Skeletal muscle satellite cell (primary cell): Measurements from ENCODE around the gene SCUBE1.

Experiments used
- H3K27me3 ChIP-seq: 2 replicates; pipeline ENCODE4 v1.7.0; 2013; ENCODE audit warnings: low read length; ENCODE audit not compliant: control insufficient read depth, insufficient read depth
- H3K36me3 ChIP-seq: 2 replicates; pipeline ENCODE4 v1.7.0; 2013; ENCODE audit warnings: mild to moderate bottlenecking, control low read depth, low read length; ENCODE audit not compliant: insufficient read depth
- H3K4me1 ChIP-seq: 2 replicates; pipeline ENCODE4 v1.7.0; 2013; ENCODE audit warnings: low read length; ENCODE audit not compliant: control insufficient read depth, insufficient read depth
- H3K4me2 ChIP-seq: 2 replicates; pipeline ENCODE4 v1.7.0; 2013; ENCODE audit warnings: mild to moderate bottlenecking, low read length
- H3K4me3 ChIP-seq: 2 replicates; pipeline ENCODE4 v1.7.0; 2013; ENCODE audit warnings: low read length
- H3K9ac ChIP-seq: 2 replicates; pipeline ENCODE4 v1.7.0; 2013; ENCODE audit warnings: mild to moderate bottlenecking, low read depth, low read length, moderate library complexity
- H3K9me3 ChIP-seq: replicated peaks from 2 replicates; pipeline ENCODE4 v1.7.0; 2013; ENCODE audit warnings: mild to moderate bottlenecking, control low read depth, low read length

Gene SCUBE1

GRCh38 chr22:43245717-43246116, 97.5 kb downstream of the SCUBE1 start:
- Histone ChIP-seq H3K27me3 (peaks cover 42% of the 10 kb centered on the region), H3K9ac (no peak overlapping the region), H3K9me3 (no peaks in the 10 kb centered on the region), H3K4me2 (no peak overlapping the region), H3K36me3 (no peaks in the 10 kb centered on the region), H3K4me1 (no peaks in the 10 kb centered on the region), H3K4me3 (no peak overlapping the region)

DNA sequence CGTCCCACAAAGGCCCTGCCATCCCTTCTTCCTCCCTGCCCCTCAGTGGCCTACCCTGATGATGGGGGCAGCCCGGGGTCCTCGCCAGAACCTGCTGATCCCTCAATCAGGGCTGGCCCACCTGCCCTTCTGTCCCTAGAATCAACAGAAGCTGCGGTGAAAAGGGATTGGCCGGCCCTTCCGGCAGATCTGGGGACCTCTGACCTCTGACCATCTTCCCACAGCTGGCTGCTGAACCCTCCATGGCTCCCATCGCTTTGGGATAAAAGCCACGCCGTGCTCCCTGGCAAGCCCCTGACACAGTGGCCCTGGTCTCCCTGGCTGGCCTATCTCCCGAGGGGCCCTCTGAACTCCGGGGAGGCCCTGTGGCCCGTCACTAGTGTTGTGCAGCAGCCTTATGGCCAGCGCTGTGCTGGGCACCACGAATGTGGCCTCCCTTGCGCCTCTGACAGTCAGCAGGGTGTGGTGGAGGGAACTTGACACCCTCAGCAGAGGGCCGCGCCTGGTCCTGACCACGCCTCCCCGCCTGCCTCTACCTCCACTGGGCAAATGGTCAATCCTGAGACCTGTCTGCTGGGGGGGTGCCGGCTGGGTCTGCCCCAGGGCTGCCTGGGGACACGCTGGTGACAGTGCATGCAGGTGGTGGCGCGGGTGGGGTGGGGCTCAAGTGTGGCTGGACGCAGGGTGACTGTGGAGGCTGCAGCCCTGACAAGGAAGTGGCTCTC, 98.2 kb downstream of the SCUBE1 start:
- no peak overlapping the region for H3K9ac ChIP-seq
- no peaks in the 10 kb centered on the region for H3K4me1 ChIP-seq
- peaks cover 46% of the 10 kb centered on the region for H3K27me3 ChIP-seq
- no peak overlapping the region for H3K4me3 ChIP-seq
- H3K4me2 ChIP-seq = no peak overlapping the region
- no peaks in the 10 kb centered on the region for H3K36me3 ChIP-seq
- no peaks in the 10 kb centered on the region for H3K9me3 ChIP-seq

- Histone ChIP-seq H3K4me2 (no peak overlapping the region), H3K4me1 (no peaks in the 10 kb centered on the region), H3K9ac (no peak overlapping the region), H3K36me3 (no peaks in the 10 kb centered on the region), H3K27me3 (peaks cover 49% of the 10 kb centered on the region), H3K9me3 (no peaks in the 10 kb centered on the region), H3K4me3 (no peak overlapping the region)
These were observed 98.8 kb downstream of the SCUBE1 start for GRCh38 chr22:43244402-43244801.

DNA sequence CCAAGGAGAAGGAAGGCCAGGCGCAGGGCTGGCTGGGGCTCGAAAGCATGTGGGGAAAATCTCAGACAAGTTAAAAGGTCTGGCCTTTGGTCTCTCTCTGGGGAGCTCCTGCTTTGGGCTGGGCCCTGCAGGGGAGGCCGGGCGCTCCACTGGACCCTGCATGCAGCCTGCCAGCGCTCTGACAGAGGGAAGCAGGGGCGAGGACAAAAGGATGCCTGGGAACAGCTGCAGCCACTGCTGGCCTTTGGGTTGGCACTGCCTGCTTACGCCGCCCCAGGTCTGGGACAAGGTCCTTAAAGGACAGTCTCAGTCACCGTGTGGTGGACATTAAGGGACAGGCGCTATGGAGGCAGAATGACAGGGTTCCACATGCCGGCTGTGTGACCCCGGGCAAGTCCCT, 99.8 kb downstream of the SCUBE1 start:
- no peaks in the 10 kb centered on the region for H3K9me3 ChIP-seq
- no peaks in the 10 kb centered on the region for H3K36me3 ChIP-seq
- H3K9ac ChIP-seq = no peak overlapping the region
- H3K4me1 ChIP-seq = no peaks in the 10 kb centered on the region
- H3K27me3 ChIP-seq = peaks cover 60% of the 10 kb centered on the region
- no peak overlapping the region for H3K4me2 ChIP-seq
- no peak overlapping the region for H3K4me3 ChIP-seq

DNA sequence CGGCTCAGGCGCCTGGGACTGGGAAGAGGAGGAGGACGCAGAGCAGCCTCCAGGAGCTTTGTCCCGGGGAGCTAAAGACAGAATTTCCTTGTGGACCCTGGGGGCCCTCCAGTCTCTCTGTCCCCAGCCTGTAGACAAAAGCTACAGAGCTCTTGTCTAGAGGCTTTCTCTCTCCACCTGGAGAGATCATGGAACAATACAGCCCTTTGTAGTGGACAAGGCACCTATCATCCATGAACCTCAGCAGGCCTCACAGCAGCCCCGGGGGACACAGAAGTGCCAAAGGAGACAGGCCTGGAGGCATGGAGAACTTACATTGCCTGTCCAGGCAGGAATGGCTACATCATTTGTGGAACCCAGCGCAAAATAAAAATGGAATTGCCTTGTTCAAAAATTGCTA, 100.5 kb downstream of the SCUBE1 start:
- no peaks in the 10 kb centered on the region for H3K4me1 ChIP-seq
- no peaks in the 10 kb centered on the region for H3K9me3 ChIP-seq
- no peak overlapping the region for H3K4me3 ChIP-seq
- no peaks in the 10 kb centered on the region for H3K36me3 ChIP-seq
- no peak overlapping the region for H3K4me2 ChIP-seq
- H3K27me3 ChIP-seq = peaks cover 64% of the 10 kb centered on the region
- H3K9ac ChIP-seq = no peak overlapping the region

DNA sequence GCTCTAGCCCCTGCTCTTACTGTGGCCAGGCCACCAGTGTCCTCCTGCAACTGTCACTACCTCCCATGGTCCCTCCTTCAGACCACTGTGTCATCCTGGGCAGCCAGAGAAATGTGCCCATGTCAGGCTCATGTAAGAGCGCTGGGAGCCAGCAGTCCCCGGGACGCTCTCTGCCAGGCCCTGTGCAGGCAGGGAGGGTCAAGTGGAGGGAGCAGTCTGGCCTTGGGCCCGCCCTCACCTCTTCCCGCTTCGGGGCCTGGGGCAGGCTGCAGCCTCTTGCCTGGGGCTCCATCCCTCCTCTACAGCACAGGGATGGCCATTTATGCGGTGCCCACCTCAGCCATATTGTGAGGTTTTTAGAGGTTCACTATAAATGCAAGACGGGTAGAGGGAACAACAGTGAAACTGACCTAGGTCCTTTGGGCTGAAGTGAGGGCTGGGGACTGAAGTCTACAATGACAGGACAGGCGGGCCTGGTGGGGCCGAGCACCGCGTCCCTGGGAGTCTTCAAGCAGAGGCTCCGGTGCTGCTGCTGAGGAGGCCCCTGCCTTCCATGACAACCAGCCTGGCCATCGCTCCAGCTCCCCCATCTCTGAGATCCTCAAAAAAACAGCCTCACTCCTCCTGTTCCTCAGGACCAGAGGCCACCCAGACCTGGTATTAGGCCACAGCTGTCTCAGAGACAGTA, 101.3 kb downstream of the SCUBE1 start:
- Histone ChIP-seq H3K4me1 (no peaks in the 10 kb centered on the region), H3K27me3 (peaks cover 71% of the 10 kb centered on the region), H3K4me2 (no peak overlapping the region), H3K9me3 (no peaks in the 10 kb centered on the region), H3K4me3 (no peak overlapping the region), H3K36me3 (no peaks in the 10 kb centered on the region), H3K9ac (no peak overlapping the region)

GRCh38 chr22:43241138-43241597, 102.0 kb downstream of the SCUBE1 start:
- no peak overlapping the region for H3K4me2 ChIP-seq
- no peaks in the 10 kb centered on the region for H3K4me1 ChIP-seq
- H3K9ac ChIP-seq = no peak overlapping the region
- no peak overlapping the region for H3K4me3 ChIP-seq
- H3K36me3 ChIP-seq = no peaks in the 10 kb centered on the region
- no peaks in the 10 kb centered on the region for H3K9me3 ChIP-seq
- peaks cover 77% of the 10 kb centered on the region for H3K27me3 ChIP-seq

GRCh38 chr22:43240614-43241013, 102.6 kb downstream of the SCUBE1 start:
- Histone ChIP-seq H3K9me3 (no peaks in the 10 kb centered on the region), H3K27me3 (peaks cover 82% of the 10 kb centered on the region), H3K36me3 (no peaks in the 10 kb centered on the region), H3K4me1 (no peaks in the 10 kb centered on the region), H3K4me2 (no peak overlapping the region), H3K4me3 (no peak overlapping the region), H3K9ac (no peak overlapping the region)

GRCh38 chr22:43239956-43240355, 103.2 kb downstream of the SCUBE1 start:
- Histone ChIP-seq H3K9me3 (no peaks in the 10 kb centered on the region), H3K4me3 (no peak overlapping the region), H3K9ac (no peak overlapping the region), H3K27me3 (peaks cover 88% of the 10 kb centered on the region), H3K36me3 (no peaks in the 10 kb centered on the region), H3K4me2 (no peak overlapping the region), H3K4me1 (no peaks in the 10 kb centered on the region)

GRCh38 chr22:43239193-43239780, 103.9 kb downstream of the SCUBE1 start:
- no peak overlapping the region for H3K4me2 ChIP-seq
- H3K9ac ChIP-seq = no peak overlapping the region
- no peaks in the 10 kb centered on the region for H3K36me3 ChIP-seq
- H3K4me1 ChIP-seq = no peaks in the 10 kb centered on the region
- H3K9me3 ChIP-seq = no peaks in the 10 kb centered on the region
- H3K4me3 ChIP-seq = no peak overlapping the region
- H3K27me3 ChIP-seq = peaks cover 94% of the 10 kb centered on the region

DNA sequence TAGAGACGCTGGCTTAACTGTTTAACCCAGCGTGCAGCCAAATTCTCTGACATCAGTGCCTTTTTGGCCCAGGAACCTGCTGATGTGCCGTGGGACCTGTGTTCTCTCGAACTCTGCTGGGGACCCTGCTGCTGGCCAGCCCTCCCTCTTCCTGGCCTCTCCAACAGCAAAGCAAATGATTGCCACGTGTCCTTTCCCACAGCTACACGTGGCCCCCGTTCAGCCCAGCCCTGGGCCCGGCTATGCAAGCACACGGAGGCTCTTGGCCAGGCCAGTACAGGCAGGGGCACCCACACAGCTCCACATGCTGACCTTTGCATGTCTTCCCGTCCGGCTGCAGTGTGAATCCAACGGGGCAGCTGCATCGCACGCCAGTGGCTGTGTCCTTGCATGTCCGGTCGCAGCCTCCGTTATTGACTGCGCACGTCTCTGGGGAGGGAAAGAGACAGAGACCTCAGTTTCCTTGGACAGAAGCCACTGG, 104.6 kb downstream of the SCUBE1 start:
- no peak overlapping the region for H3K9ac ChIP-seq

More for the DNA sequence above, 104.6 kb downstream of the SCUBE1 start:
- Histone ChIP-seq H3K4me3 (no peak overlapping the region), H3K27me3 (peaks cover 94% of the 10 kb centered on the region), H3K4me2 (no peak overlapping the region), H3K36me3 (no peaks in the 10 kb centered on the region), H3K9me3 (no peaks in the 10 kb centered on the region), H3K4me1 (no peaks in the 10 kb centered on the region)
